Parathyroid adenoma (tissue), 2 donors: ENCODE results near the gene DNM2.
"Not testable (repeated sequence)": the region's sequence is repeated elsewhere in the genome, so short reads cannot be mapped to it uniquely, and the experiment has no call there.

Experiments used
- H2AFZ ChIP-seq: fragments of 300-600 bp; sonication (generic); one replicate; pipeline ENCODE4 v1.7.0; 2017; ENCODE audit warnings: antibody characterized with exemption, mild to moderate bottlenecking
- H3K27ac ChIP-seq: fragments of 300-600 bp; sonication (generic); one replicate; pipeline ENCODE4 v1.7.0; 2017
- H3K27me3 ChIP-seq: fragments of 300-600 bp; sonication (generic); one replicate; pipeline ENCODE4 v1.7.0; 2017; ENCODE audit warnings: low read length; ENCODE audit not compliant: control insufficient read depth, insufficient read depth
- H3K36me3 ChIP-seq: fragments of 300-600 bp; sonication (generic); one replicate; pipeline ENCODE4 v1.7.0; 2017; ENCODE audit warnings: low read length; ENCODE audit not compliant: control insufficient read depth, insufficient read depth
- H3K4me1 ChIP-seq: fragments of 300-600 bp; sonication (generic); one replicate; pipeline ENCODE4 v1.7.0; 2017; ENCODE audit warnings: control low read depth
- H3K4me2 ChIP-seq: fragments of 300-600 bp; sonication (generic); one replicate; pipeline ENCODE4 v1.7.0; 2017; ENCODE audit warnings: low read length
- H3K4me3 ChIP-seq: fragments of 300-600 bp; sonication (generic); one replicate; pipeline ENCODE4 v1.7.0; 2017; ENCODE audit warnings: low read depth, low read length
- H3K79me2 ChIP-seq: fragments of 300-600 bp; sonication (generic); one replicate; pipeline ENCODE4 v1.7.0; 2017; ENCODE audit warnings: control low read depth
- H3K9ac ChIP-seq: fragments of 300-600 bp; sonication (generic); one replicate; pipeline ENCODE4 v1.7.0; 2017; ENCODE audit warnings: mild to moderate bottlenecking
- H3K9me3 ChIP-seq: fragments of 300-600 bp; sonication (generic); one replicate; pipeline ENCODE4 v1.7.0; 2017; ENCODE audit warnings: low read length; ENCODE audit not compliant: control insufficient read depth
- CTCF ChIP-seq: fragments of 300-600 bp; sonication (generic); IDR thresholded peaks from one replicate; pipeline ENCODE4 v1.7.0; 2017; ENCODE audit warnings: antibody characterized with exemption, mild to moderate bottlenecking
- donor health status: primary hyperparathyroidism.

Gene DNM2

GRCh38 chr19:10717356-10718204, at the start of gene DNM2:
TSS of gene DNM2 (plus strand) at chr19:10718079. CDS start at chr19:10718243, 164 bp downstream.
- Histone ChIP-seq H2AFZ (peak within 1 kb of the TSS; percentile 80), H3K27me3 (no peaks in the 10 kb centered on the region), H3K9ac (peak within 1 kb of the TSS; percentile 81), H3K36me3 (no peaks in the 10 kb centered on the region), H3K79me2 (peaks cover 40% of the 10 kb centered on the region), H3K4me3 (peak within 1 kb of the TSS; percentile 92), H3K4me1 (peaks cover 8% of the 10 kb centered on the region), H3K27ac (peak within 1 kb of the TSS; percentile 78), H3K4me2 (peak within 1 kb of the TSS; percentile 89), H3K9me3 (no peaks in the 10 kb centered on the region)
- TF ChIP-seq CTCF: peak; percentile 91

DNA sequence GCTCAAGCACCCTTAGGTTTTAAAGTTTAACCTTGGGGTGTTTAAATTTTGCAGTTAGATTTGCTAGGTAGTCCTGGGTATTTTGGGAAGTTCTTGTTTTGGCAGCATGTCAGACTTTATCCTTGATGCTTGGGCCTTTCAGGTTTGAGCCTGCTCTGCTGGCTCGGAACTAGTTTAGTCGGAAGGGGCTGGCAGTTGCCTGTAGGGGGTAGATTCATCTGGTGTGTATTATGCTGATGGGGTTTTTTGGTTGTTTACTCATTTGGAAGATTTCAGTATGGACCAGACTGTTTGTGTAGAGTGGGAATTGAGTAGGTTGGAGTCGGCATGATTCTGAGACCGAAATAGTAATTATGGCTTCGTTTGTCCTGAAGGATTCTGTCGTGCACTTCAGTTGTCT, 48.6 kb upstream of the DNM2 start:
- Histone ChIP-seq H3K4me3 (no peak overlapping the region), H3K4me1 (no peaks in the 10 kb centered on the region), H3K36me3 (no peaks in the 10 kb centered on the region), H3K79me2 (peaks cover 62% of the 10 kb centered on the region), H3K9me3 (no peaks in the 10 kb centered on the region), H3K27ac (no peak overlapping the region), H3K27me3 (no peaks in the 10 kb centered on the region), H3K9ac (no peak overlapping the region), H2AFZ (no peak overlapping the region), H3K4me2 (no peak overlapping the region)
- TF ChIP-seq CTCF: no peak

GRCh38 chr19:10670182-10670581, 47.7 kb upstream of the DNM2 start:
- Histone ChIP-seq H3K27me3 (no peaks in the 10 kb centered on the region), H2AFZ (no peak overlapping the region), H3K9me3 (no peaks in the 10 kb centered on the region), H3K4me1 (no peaks in the 10 kb centered on the region), H3K4me2 (no peak overlapping the region), H3K36me3 (no peaks in the 10 kb centered on the region), H3K4me3 (no peak overlapping the region), H3K27ac (no peak overlapping the region), H3K79me2 (peaks cover 63% of the 10 kb centered on the region), H3K9ac (no peak overlapping the region)
- TF ChIP-seq CTCF: no peak

GRCh38 chr19:10670876-10671804, 46.7 kb upstream of the DNM2 start:
- Histone ChIP-seq H3K27me3 (no peaks in the 10 kb centered on the region), H3K79me2 (peaks cover 62% of the 10 kb centered on the region), H2AFZ (no peak overlapping the region), H3K9ac (no peak overlapping the region), H3K9me3 (no peaks in the 10 kb centered on the region), H3K27ac (no peak overlapping the region), H3K4me2 (no peak overlapping the region), H3K36me3 (no peaks in the 10 kb centered on the region), H3K4me3 (no peak overlapping the region), H3K4me1 (no peaks in the 10 kb centered on the region)
- TF ChIP-seq CTCF: no peak

- H3K79me2 ChIP-seq: peaks cover 60% of the 10 kb centered on the region
- not testable (repeated sequence) for H3K4me3 ChIP-seq, H3K36me3 ChIP-seq, H3K9ac ChIP-seq, H3K4me1 ChIP-seq, H3K4me2 ChIP-seq, H3K27me3 ChIP-seq, H2AFZ ChIP-seq, H3K27ac ChIP-seq, H3K9me3 ChIP-seq
Measured at GRCh38 chr19:10671922-10672321, 46.0 kb upstream of the DNM2 start.

- not testable (repeated sequence) for H2AFZ ChIP-seq, H3K4me2 ChIP-seq, H3K36me3 ChIP-seq, H3K9me3 ChIP-seq, H3K9ac ChIP-seq, H3K27ac ChIP-seq, H3K27me3 ChIP-seq, H3K4me3 ChIP-seq
- peaks cover 45% of the 10 kb centered on the region for H3K79me2 ChIP-seq
- H3K4me1 ChIP-seq: peaks cover 15% of the 10 kb centered on the region
Measured at GRCh38 chr19:10675214-10675613, 42.7 kb upstream of the DNM2 start.
